Stimulated activated naive CD4-positive, alpha-beta T cell (primary cell): Measurements from ENCODE around the gene RRAGD.

Source experiments
- DNase-seq, 6 experiments: peaks; one replicate each; lab custom pipeline; 2025; lab: John Stamatoyannopoulos, UW

RRAGD gene

GRCh38 chr6:89375427-89376267 lies 36.4 kb downstream of the RRAGD start:
- DNase-seq: peak; percentile 23 to 71 (median 42)

DNA sequence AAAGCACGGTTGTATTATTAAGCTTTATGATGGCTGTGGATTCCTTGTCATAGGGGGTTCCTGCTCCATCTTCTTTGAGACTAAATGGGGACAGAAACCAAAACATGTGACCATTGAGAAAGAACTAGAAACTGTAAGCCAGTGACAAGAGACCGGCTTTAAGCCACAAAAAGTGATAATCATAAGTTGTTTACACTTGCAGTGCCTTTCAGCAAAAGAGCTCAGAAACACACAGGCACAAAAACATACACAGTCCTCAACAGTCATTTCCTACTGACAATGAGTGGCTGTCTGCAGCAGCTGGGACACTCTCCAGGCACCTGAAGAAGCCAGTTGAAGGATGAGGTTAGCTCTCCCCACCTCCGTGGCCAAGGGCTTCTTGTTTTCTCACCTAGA lies 39.6 kb downstream of the RRAGD start:
- DNase-seq: no peak

- DNase-seq: peak; percentile 33 to 75 (median 63)
Measured at GRCh38 chr6:89371849-89372505, 40.1 kb downstream of the RRAGD start.

GRCh38 chr6:89368999-89369398 lies 43.1 kb downstream of the RRAGD start:
- DNase-seq: no peak

DNA sequence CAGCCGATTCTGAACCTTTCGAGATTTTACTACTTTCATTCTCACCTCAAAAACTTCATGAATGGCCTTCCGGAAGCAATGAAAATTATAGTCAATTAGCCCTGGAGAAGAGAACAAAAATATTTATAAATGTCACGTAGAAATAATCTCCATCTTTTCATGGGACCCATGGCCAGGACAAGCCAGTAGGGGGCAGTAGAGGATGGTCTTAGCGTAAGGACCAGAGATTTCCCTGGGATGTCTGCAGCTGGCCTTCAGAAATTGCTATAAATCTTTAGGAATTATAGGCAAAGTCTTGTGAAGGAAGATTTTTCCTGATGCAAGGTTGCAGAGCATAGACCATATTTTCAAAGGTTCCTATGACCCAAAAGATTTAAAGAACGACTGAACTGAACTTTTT lies 44.0 kb downstream of the RRAGD start:
- peak; percentile 7 to 38 (median 21) for DNase-seq

DNA sequence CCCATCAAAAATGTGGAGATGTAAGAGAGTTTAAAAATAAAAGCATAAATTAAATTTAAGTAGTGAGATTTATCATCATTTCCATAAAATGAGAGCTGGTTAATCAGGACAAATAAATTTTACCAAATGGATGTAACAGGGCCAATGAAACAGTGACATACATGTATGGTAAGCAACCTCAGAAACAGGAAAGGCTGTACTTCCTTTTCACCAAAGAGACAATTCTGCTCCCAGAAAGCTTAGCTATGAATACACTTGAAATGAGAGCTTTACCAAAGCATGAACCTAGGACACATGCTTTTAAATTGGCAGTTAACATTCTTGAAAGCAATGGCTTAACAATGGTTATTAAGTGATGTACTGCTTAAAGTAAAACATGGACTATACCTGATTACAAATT lies 47.5 kb downstream of the RRAGD start:
- peak in 1 of 6 experiments; percentile 7 for DNase-seq

DNA sequence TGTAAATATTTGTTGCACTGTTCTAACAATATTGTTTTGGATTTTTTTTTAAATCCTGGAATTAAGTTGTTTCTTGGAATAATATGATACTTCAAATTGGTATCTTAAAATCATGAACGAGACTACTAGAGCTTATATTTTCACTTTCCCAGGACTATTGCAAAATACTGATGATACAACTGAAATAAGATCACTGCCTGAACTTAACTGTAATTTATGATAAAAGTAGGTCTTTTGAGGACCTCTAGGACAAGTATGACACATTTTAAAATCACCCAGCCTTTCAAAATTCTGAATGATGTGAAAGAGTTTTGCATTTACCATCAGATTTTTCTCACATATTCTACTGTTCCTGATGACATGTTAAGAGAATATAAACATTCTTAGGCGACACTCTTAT lies 50.9 kb downstream of the RRAGD start:
- no peak for DNase-seq

DNA sequence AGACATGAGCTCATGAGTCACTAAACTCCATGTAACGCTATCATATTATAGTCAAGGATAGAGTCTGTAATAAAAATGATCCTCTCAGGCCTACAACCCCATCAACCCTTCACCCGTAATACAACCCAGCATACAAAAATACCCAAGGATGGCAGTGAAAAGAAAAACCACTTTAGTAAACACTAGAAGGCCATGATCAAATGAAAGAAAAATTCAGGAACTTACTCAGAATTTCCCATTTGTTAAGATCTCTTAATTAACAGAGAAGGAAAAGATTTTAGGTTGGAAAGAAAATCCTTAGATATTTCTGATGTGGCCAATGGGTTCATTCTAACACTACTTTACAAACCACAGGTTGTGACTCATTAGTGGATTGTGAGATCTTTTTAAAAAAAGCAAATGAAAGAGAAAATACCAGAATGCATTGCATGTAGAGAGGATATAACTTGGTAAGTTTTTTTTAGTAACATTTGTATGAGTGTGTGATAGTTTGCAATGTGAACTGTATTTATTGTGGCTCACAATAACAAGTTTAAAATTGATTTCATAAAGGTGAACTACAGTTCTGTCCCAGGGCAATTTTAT lies 51.6 kb downstream of the RRAGD start:
- no peak for DNase-seq

DNA sequence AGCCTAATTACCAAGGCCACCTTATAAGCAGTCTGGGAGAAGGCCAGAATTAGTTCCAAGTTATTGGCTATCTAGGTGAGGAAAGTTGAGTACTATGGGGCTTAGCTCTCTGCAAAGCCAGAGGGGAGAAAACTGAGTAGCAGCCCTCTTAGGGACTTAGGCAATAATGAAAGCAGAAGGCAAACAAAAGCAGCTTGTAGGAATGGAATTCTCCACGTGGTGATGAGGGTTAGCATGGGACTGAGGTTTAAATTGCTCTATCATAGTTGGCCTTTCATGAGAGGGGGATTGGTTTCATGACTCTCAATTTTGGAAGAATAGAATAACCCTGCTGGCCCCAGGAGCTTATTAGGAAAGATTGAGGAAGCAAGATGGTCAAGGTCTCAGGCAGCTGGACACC lies 52.5 kb downstream of the RRAGD start:
- no peak for DNase-seq

GRCh38 chr6:89357390-89357789 lies 54.7 kb downstream of the RRAGD start:
- peak in 2 of 6 experiments; percentile 18 to 33 for DNase-seq

DNA sequence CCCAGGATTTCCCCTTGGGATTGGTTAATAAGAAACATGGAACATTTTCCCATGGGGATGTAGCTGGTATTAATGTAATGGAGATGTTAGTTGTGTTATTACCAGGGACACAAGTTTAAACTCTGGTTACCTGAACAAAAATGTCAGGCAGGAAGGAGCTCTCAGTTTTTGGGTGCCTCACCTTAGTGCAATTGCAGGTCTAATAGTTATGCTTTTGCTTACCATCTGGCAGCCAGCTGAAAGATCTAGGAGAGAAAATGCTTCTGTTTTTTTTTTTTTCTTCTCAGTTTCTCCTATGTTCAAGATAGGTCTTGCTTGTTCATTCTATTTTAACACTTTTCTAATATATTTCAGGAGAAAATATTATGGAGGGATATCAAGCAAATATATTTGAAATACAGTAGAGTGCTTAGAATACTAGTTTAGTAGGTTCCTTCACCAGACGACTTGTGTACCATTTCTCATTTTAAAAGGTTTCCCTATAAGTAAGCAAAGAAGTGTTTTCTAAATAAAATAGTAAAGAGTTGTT lies 55.4 kb downstream of the RRAGD start:
- DNase-seq: no peak

DNA sequence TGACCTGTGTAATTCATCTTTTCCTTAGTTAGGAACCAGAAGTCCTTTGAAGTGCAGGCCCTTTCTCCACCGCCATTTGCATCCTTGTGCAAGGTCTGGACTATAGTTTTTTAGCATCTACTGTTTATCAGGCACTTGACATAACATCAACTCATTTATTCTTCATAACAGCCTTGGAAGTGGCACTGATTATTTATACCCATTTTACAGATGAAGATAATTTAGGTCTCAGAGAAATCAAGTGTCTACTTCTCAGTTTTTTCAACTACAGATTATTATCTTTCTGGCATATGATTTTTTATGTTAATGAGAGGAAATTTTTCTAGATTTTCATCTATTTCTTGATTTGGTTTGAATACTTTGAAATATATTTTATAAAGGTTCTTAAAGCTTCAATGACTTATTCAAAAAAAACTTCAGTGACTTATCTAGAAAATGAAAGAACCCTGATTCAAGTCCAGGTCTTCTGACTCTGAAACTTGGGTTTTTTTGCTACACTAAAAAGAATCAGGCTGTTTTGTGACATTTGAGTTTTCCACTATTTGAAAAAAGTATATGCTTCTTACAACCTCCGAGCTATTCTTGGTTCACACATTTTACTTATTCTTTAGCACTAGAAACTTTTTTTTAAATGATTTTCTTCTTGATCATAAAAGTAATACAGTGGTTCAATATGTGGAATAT lies 56.4 kb downstream of the RRAGD start:
- DNase-seq: no peak

DNA sequence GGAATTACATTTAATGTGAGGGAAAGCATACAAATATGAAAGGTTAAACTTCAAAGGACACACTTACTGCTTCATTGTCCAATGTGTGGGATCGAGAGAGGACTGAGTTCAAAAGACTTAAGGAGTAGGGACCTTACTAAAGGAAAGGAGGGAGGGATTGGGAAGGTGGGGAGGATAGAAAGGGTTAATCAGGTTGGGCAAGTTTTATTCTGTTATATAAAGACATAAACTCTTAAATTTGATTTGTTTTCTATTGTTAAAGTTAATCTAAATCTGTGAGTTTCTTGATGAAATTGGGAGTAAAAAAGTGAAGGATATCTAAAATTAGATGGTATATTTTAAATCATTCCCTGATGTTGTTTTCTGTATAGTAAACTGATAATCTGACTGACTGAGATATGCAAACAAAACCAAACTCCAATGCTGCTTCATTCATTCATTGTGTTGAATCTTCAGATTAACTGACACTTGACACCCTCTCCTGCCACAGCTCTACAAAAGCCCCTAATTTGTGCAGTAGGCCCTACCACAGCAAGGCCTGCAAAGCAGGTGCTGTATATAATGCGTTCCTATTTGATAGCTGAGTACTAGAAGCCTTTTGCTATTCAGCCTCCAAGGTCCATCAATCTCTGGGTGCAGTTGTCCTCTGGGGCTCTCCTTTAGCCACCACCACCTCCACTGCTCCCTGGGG lies 58.2 kb downstream of the RRAGD start:
- no peak for DNase-seq

DNA sequence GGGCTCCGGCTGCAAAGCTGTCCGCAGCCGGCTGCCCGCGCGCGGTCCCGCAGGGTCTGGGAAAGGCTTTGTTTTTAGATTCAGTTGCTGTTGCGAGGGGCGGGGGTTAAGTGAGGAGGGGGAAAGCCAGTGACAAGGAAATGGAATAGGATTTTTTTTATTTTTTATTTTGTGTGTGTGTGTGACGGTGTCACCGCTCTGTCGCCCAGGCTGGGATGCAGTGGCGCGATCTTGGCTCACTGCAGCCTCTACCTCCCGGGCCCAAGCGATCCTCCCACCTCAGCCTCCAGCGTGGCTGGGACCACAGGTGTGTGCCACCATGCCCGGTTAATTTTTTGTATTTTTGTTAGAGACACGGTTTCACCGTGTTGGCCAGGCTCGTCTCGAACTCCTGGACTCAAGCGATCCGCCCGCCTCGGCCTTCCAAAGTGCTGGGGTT lies 58.9 kb downstream of the RRAGD start:
- DNase-seq: peak in 2 of 6 experiments; percentile 57 to 70

DNA sequence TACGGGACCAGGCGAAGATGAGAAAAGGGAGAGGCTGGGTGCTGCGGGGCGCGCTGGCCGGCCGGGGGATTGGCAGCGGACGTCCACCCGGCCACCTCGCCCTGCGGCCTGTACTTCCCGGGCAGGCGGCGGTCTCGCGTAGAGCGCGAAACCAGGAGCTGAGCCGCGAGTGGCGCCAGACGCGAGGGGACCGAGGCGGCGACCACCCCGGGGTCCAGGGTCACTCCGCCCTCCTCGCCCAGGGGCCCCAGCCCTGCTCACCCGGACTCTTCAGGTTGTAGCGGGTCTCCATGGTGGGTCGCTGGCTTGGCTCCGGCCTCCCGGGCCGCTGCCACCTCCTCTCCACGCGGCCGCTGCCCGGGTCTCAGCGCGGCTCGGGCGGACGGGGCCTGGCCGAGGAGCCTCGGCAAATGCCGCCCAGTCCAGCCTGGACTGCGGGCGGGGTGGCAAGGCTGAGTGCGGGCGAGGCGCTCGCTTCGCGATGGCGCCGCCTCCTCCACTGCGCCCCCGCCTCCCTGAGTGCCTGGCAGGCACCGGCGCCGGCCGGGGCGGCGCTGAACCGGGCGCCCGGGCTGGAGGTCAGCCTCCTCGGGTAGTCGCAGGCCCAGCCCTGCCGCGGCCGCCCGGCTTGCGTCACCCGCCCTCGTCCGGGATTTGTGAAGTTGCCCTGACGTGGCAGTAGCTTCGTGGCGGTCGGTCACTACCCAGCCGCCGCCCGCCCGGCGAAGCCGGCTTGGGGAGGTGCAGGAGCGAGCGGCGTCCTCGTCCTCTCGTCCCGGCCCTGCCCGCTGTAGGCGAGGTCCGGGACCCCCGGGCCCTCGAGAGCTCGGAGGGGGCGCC lies 59.6 kb downstream of the RRAGD start, which contains the start of gene UBE2J1:
TSS of gene UBE2J1 (minus strand) at position 445 of the 840 bp plus-strand sequence. CDS start at position 292, 153 bp downstream.
- peak; percentile 40 to 74 (median 64) for DNase-seq

DNA sequence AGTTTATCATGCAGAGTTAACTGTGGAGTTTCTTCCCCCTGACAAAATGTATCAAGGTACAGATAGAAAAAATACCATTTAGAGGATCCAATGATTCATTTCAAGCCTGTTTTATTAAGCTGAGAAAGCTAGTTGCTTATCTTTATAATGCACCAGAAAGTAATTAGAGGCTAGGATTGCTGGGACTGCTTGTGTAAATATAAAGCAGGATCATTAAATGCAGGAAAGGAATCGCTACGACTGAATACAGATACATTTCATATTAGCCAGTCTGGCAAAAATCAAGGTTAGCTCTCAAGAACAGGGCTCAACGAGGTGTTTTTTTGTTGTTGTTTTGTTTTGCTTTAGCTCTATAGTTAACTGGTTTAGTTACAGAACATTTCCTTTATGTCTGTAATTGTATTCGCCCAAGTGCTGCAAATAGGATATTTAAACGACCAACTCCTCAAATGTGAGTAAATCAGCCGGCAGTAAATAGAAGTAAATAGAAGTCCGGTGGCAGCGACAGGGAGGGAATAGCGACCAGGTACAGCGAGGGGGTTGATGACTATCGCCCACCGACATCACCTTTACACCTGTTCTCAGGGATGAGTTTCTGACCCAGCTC lies 60.3 kb downstream of the RRAGD start:
- peak in 1 of 6 experiments; percentile 57 for DNase-seq

- DNase-seq: peak in 3 of 6 experiments; percentile 7 to 48 (median 19)
Measured at GRCh38 chr6:89350281-89350966, 61.6 kb downstream of the RRAGD start.

- no peak for DNase-seq
Measured at GRCh38 chr6:89348372-89348771, 63.7 kb downstream of the RRAGD start.

DNA sequence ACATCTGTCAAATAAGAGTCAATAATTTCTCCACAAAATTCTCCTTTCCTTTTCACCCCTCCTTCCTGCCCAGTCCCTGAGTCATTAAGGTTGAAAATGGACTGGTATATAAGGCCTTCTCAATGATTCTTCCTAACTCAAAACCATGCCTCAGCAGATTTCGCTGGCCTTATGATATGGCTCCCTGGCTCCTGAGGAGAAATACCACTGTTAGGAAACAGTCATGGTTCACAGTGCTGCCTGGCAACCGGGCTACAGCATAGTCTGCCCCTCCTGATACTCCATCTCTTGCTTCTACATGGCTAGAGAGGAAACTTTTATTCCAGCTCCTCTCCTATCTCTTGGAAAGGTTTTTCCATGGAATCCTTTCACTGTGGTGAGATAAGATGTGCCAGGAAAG lies 64.2 kb downstream of the RRAGD start:
- DNase-seq: no peak
